ENCODE results near the gene PUSL1. TPM values are rescaled to one million over a fixed set of nuclear protein-coding genes. Genes with fewer than 3 reads are reported as not detected.

The PUSL1 gene
- total and polyA plus RNA-seq, 2 experiments from 2014 or later: 41.5 to 55.8 TPM

- H3K4me1 ChIP-seq (ENCODE audit: insufficient read depth): peaks cover 25% of the 10 kb centered on the region
- peaks cover 7% of the 10 kb centered on the region for H3K79me2 ChIP-seq (replicated peaks; ENCODE audit: insufficient read depth)
- H3K4me2 ChIP-seq: peak overlapping the region; percentile 69
- H3K4me3 ChIP-seq: peak overlapping the region; percentile 49
- peaks cover 25% of the 10 kb centered on the region for H3F3A ChIP-seq (replicated peaks; ENCODE audit: low read depth)
- TF ChIP-seq POLR2AphosphoS5 (IDR thresholded peaks at IDR 0.05; ENCODE audit: low read depth): peak; percentile 16; the same call in 1 of the 2 replicates
- no peak for TF ChIP-seq EZH2phosphoT487 (IDR thresholded peaks at IDR 0.05; ENCODE audit: unreplicated experiment)
- Mint-ChIP-seq H3K27me3 (ENCODE audit: insufficient read depth, low read depth, poor library complexity) (peaks cover 32% of the 10 kb centered on the region), H3K36me3 (ENCODE audit: low read depth) (no peaks in the 10 kb centered on the region), H3K4me3 (peak overlapping the region; percentile 57), H3K9me3 (no peaks in the 10 kb centered on the region), H3K27ac (no peak overlapping the region; the same call in 1 of the 2 replicates), H3K4me1 (peaks cover 24% of the 10 kb centered on the region)
- no peaks in the 10 kb centered on the region for H3K36me3 ChIP-seq (ENCODE audit: insufficient read depth)
- H4K20me1 ChIP-seq (replicated peaks; ENCODE audit: insufficient read depth): no peaks in the 10 kb centered on the region; the same call in none of the 2 replicates
- H3K27ac ChIP-seq (ENCODE audit: low read depth): no peak overlapping the region
- no peaks in the 10 kb centered on the region for H3K9me2 ChIP-seq (ENCODE audit: insufficient read depth)
- H3K27me3 ChIP-seq (ENCODE audit: insufficient read depth): peaks cover 28% of the 10 kb centered on the region
- no peak overlapping the region for H2AFZ ChIP-seq
- DNase-seq (ENCODE audit: low spot score): peak; percentile 40
- no peak for ATAC-seq
Observed at GRCh38 chr1:1351511-1352427, 43.4 kb downstream of the PUSL1 start.

GRCh38 chr1:1352786-1353388 lies 44.5 kb downstream of the PUSL1 start:
- Histone ChIP-seq H3K27ac (ENCODE audit: low read depth) (no peak overlapping the region), H4K20me1 (replicated peaks; ENCODE audit: insufficient read depth) (no peaks in the 10 kb centered on the region; the same call in 1 of the 2 replicates), H3F3A (replicated peaks; ENCODE audit: low read depth) (peaks cover 25% of the 10 kb centered on the region), H3K4me2 (peak overlapping the region; percentile 90), H3K4me1 (ENCODE audit: insufficient read depth) (peaks cover 25% of the 10 kb centered on the region), H3K27me3 (ENCODE audit: insufficient read depth) (peaks cover 28% of the 10 kb centered on the region), H2AFZ (no peak overlapping the region), H3K36me3 (ENCODE audit: insufficient read depth) (no peaks in the 10 kb centered on the region), H3K4me3 (peak overlapping the region; percentile 69), H3K9me2 (ENCODE audit: insufficient read depth) (no peaks in the 10 kb centered on the region), H3K79me2 (replicated peaks; ENCODE audit: insufficient read depth) (no peaks in the 10 kb centered on the region)
- no peak for ATAC-seq
- Mint-ChIP-seq H3K27ac (no peak overlapping the region), H3K4me3 (peak overlapping the region; percentile 56; the same call in 2 of the 3 replicates), H3K4me1 (peaks cover 19% of the 10 kb centered on the region), H3K27me3 (ENCODE audit: insufficient read depth, low read depth, poor library complexity) (peaks cover 34% of the 10 kb centered on the region), H3K36me3 (ENCODE audit: low read depth) (no peaks in the 10 kb centered on the region), H3K9me3 (no peaks in the 10 kb centered on the region)
- no peak for TF ChIP-seq EZH2 (IDR thresholded peaks at IDR 0.05; ENCODE audit: low read depth, unreplicated experiment)
- TF ChIP-seq POLR2AphosphoS5 (IDR thresholded peaks at IDR 0.05; ENCODE audit: low read depth): peak; percentile 5; the same call in 1 of the 2 replicates
- no peak for DNase-seq (ENCODE audit: low spot score)

- no peak overlapping the region for H3K27ac Mint-ChIP-seq
- no peaks in the 10 kb centered on the region for H3K9me3 Mint-ChIP-seq
- Histone ChIP-seq H3F3A (replicated peaks; ENCODE audit: low read depth) (peaks cover 25% of the 10 kb centered on the region), H3K27me3 (ENCODE audit: insufficient read depth) (peaks cover 28% of the 10 kb centered on the region), H3K79me2 (replicated peaks; ENCODE audit: insufficient read depth) (no peaks in the 10 kb centered on the region), H2AFZ (no peak overlapping the region), H4K20me1 (replicated peaks; ENCODE audit: insufficient read depth) (no peaks in the 10 kb centered on the region; the same call in 1 of the 2 replicates), H3K36me3 (ENCODE audit: insufficient read depth) (no peaks in the 10 kb centered on the region), H3K4me2 (peak overlapping the region; percentile 90), H3K27ac (ENCODE audit: low read depth) (no peak overlapping the region), H3K9me2 (ENCODE audit: insufficient read depth) (no peaks in the 10 kb centered on the region), H3K4me1 (ENCODE audit: insufficient read depth) (peaks cover 31% of the 10 kb centered on the region), H3K4me3 (peak overlapping the region; percentile 69)
- peak overlapping the region; percentile 74 for H3K4me3 Mint-ChIP-seq
- H3K36me3 Mint-ChIP-seq (ENCODE audit: low read depth): no peaks in the 10 kb centered on the region
- peaks cover 23% of the 10 kb centered on the region for H3K4me1 Mint-ChIP-seq
- ATAC-seq (peak; percentile 39), DNase-seq (ENCODE audit: low spot score) (peak; percentile 80)
- H3K27me3 Mint-ChIP-seq (ENCODE audit: insufficient read depth, low read depth, poor library complexity): peaks cover 34% of the 10 kb centered on the region
- peak; percentile 35; the same call in 1 of the 2 replicates for TF ChIP-seq POLR2AphosphoS5 (IDR thresholded peaks at IDR 0.05; ENCODE audit: low read depth)
- TF ChIP-seq, protein P1, sequence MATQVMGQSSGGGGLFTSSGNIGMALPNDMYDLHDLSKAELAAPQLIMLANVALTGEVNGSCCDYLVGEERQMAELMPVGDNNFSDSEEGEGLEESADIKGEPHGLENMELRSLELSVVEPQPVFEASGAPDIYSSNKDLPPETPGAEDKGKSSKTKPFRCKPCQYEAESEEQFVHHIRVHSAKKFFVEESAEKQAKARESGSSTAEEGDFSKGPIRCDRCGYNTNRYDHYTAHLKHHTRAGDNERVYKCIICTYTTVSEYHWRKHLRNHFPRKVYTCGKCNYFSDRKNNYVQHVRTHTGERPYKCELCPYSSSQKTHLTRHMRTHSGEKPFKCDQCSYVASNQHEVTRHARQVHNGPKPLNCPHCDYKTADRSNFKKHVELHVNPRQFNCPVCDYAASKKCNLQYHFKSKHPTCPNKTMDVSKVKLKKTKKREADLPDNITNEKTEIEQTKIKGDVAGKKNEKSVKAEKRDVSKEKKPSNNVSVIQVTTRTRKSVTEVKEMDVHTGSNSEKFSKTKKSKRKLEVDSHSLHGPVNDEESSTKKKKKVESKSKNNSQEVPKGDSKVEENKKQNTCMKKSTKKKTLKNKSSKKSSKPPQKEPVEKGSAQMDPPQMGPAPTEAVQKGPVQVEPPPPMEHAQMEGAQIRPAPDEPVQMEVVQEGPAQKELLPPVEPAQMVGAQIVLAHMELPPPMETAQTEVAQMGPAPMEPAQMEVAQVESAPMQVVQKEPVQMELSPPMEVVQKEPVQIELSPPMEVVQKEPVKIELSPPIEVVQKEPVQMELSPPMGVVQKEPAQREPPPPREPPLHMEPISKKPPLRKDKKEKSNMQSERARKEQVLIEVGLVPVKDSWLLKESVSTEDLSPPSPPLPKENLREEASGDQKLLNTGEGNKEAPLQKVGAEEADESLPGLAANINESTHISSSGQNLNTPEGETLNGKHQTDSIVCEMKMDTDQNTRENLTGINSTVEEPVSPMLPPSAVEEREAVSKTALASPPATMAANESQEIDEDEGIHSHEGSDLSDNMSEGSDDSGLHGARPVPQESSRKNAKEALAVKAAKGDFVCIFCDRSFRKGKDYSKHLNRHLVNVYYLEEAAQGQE (IDR thresholded peaks at IDR 0.05; ENCODE audit: unreplicated experiment): no peak
Observed at GRCh38 chr1:1353389-1354151, 45.2 kb downstream of the PUSL1 start.

All from GM23338 (cell line).